ENCODE measurements around the gene DUSP7.
A peak's percentile ranks its signal among the peaks of the same experiment; 100 is the strongest.

DUSP7 gene

DNA sequence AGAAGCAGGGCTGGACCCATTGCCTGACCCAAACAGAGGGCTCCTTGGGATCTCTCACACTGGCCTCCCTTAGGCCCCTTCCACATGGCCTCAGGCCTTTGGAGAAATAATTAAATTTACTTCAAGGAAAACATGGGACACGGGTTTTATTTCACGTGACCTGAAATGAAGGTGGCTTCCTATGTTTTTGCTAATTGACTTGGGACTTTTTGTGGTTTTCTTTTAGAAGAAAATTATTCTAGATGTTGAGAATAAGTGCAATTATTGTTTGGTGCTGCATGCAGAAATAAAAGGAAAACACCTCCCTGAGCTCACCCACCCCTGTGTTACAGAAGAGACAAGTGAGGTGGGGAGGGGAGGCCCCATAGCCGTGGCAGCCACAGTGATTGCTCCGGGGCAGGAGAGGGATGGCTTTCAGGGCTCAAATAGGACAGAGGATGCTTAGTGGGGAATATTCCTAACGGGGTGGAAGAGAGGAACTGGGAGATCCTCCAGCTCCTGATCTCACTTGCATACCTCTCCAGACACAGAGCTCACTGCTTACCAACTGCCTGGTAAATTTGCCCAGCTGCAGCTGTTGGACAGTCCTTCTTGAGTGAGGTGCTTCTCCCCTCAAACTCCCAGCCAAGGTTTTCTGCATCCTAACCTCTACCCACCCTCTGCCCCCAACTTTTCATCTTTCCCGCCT, 31.5 kb downstream of the DUSP7 start:
- no peak for DNase-seq

DNA sequence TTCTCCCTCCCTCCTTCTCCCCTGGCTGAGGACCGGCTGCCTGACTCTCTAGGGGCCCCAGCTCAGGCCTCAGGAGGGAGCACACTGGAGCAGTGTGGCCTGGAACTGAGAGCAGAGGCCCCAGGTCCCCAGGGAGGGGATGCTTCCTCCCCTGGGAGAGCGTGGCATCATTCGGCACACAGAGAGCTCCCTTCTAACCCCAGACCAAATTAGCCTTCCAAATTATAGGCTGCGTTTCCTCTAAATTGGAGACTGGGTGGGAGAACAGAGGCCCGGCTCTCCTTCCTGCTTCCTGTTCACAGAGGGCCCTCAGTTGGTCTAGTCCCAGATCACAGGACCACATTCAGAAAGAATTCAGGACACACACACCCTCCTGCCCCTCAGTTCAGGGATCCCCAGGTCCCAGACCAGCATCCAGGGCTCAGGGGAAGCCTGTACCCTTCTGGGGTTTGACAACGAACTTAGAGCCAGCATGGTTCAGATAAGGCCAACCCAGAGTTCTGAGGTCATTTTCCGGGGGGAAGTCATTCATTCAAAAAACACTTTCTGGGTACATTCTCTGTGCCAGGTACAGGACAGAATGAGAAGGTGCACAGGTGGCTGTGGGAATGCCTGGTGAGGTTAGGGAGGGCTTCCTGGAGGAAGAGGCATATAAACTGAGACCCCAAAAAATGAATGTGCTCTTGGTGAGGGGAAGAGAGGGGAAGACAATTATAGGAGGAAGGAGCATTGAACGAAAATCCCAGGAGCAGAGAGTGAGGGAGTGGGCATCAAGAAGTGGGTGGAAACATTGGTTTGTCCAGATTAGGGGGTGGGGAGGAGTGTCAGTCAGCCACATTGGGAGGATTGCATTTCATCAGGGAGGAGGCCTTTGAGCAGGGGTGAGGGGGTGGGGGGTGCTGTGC, 32.3 kb downstream of the DUSP7 start:
- no peak for DNase-seq

DNA sequence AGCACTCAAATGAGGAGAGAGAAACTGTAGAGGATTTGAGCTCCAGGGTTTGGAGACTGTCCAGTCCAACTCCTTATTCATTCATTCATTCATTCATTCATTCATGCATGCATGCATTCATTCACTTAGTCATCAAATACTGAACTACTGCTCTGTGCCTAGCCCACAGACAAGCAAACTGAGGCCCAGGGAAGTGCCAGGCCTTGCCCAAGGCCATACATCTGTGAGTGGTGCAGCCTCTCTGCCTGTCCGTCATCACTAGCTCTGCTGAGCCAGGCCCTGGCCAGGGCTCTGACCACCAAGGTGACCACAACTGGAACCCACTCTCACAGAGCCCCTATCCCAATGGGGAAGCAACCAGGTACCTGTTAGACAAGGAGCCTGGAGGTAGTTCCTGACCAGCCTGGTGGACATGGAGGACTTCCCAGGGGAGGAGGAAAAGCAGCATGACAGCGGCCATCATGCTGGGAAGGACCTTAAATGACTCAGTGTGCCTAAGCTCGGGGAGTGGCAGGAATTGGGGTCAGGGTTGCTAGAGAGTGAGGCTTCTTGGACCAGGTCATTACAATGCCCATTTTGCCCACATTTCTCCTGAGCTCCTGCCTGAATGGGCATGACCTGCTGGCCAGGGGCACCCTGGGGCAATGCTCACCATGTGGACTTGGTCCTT, 33.1 kb downstream of the DUSP7 start:
- no peak for DNase-seq

DNA sequence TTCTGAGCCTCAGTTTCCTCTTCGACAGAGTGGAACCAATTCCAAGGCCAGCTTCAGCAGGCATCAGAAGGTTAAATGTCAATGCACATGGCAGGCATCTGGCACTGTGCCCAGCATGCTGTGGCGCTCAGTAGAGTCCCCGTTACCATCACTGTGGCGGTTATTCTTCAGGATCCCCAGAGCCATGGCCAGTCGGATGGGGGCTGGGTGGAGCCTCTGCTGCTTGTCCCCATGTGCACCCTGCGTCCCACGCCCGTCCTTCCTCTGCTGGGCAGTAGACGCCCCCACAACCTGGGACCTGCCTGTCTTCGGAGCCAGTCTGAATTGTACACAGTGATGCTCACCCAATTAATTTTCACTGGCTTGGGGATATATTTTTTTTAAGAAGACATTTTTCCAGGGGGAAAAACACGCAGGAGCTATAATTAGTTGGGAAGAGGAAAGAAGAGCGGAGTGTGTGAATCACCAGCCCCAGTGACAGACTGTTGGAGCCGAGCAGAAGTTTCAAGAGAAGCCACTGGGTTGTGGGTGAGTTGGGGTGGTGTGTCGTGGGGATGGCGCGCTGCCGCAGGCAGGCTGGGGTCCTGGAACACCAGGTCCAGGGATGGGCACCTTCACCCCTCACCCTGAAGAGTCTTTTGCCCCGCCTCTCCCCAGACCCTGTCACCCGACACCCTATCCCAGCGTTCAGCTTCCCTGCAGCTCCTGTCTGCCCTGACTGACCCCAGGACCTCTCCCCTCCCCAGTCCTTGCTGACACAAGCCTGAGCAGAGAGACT, 33.9 kb downstream of the DUSP7 start:
- no peak for DNase-seq

DNA sequence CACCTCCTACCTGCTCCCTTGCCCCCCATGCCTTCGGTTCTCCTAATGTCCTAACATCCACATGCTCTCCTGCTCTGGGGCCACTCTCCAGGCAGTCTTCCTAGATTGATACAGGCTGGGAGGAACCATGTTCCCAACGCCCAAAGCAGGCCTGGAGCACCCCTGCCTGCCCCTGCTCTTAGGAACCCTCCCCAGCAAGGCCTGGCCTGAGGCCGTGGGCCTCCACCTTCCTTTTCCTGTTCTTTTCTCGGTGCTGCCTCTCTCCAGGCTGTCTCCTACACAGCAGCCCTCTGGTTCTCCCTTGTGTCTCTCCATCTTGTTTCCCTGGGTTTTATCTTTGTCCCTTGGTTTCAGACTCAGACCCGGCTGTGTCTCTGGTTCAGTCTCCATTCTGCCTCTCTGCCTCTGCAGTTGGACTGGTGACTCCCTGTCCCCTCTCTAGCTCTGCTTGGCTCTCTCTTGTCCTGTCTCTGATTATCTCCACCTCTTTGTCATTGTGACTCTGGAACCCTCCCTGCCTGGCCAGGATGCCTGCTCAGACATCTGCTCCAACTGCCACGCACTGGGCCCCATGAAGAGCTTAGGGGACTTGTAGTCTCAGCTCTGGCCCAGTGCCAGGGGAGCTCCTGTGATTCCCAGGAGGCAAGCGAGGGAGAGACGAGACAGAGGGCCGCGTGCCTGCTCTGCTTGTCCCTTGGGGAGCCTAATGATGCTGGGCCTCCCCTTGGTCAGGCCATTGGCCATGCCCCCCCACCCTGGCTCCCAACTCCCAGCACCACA, 34.7 kb downstream of the DUSP7 start:
- DNase-seq, result no peak

DNA sequence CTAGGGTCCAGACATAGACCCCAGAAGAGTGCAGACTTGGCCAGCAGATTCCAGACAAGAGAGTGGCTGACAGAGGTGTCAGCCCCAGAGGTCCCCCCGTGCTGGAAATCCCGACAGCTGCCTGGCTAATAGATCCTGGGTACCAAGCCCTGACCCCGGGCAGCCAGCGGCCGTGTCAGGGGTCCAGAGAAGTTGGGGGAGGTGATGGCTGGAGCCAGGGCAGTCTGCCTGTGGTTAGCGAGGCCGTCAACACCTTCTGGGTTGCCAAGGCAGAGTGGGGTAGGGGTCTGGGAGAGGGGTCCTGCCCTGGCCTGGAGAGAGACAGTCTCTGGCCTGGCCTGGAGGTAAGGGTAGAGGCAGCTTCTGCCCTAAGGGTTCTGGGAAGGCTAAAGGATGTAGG, 35.6 kb downstream of the DUSP7 start:
- DNase-seq, result no peak

DNA sequence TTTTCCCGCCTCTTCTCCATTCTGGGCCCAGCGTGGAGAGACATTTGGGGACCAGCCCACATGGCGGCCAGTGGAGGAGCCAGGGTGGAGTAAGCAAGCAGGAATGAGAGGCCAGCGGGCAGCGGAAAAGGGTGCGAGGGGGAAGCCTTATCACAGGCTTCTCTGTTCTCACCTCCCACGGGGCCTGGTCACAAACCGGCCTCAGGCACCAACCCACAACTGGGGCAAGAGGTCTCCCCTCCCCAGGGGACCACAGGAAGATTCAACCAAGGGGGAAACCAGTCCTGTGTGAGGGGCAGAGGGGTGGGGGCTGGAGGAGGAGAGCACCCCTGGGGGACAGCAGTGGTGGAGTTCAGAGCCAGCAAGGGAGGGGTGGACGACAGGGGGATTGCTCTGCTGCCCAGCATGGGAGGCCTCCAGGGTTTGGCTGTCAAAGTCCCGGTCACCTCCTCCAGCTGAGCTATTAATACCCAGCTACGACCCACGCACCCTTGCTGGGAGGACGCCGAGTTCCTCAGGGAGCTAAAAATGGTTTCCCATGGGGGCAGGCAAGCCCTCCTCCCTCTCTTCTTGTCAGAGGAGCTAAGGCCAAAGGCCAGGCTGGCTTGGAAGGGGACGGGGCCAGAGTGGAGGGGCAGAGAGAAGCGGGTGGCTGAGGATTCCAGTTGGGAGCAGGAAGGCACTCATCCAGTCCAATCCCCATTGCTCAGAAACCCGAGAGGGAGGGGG, 36.9 kb downstream of the DUSP7 start:
- no peak for DNase-seq

DNA sequence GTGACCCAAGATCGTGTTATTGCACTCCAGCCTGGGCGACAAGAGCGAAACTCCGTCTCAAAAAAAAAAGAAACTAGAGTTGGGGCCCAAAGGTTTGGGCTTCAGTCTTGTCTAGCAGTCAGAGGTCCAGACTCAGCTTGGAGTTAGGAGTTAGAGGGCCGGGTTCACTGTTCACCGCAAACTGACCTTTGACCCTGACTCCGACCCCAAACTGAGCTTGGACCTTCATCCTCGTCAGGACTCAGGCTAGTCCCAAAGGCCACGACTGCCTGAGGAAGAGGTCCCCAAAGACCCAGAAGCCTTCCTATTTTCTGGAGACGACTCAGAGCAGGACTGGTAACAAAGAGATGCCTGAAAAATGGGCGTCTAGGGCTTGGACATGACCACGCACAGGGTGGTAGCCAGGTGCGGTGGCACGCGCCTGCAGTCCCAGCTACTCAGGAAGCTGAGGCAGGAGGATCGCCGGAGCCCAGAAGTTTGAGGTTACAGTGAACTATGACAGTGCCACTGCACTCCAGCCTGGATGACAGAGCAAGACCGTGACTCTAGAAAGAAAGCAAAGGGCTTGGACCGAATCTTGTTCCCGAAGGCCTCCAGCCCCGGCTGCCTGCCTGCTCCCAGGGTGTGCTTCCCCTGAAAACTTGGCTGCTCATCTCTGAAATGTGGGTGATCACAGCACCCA, 37.9 kb downstream of the DUSP7 start:
- no peak for DNase-seq

DNA sequence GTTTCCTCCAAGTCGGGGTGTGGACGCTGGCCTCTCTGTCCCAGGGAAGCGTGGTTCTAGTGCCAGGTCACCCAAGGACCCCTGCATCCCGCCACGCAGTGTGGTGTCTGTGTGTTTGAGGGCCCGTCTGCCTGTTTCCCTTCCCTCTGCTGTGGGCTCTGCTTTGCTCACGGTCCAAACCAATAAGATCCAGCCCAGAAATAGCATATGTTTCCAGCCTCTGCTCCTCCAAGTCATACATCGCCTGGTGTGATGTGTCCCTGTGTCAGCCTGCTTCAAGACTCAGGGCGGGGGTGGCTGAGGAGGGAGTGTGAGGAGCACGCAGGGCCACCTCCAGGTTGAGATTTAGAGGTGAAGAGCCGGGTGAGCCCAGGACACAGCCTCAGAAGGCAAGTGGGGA, 38.8 kb downstream of the DUSP7 start:
- no peak for DNase-seq

DNA sequence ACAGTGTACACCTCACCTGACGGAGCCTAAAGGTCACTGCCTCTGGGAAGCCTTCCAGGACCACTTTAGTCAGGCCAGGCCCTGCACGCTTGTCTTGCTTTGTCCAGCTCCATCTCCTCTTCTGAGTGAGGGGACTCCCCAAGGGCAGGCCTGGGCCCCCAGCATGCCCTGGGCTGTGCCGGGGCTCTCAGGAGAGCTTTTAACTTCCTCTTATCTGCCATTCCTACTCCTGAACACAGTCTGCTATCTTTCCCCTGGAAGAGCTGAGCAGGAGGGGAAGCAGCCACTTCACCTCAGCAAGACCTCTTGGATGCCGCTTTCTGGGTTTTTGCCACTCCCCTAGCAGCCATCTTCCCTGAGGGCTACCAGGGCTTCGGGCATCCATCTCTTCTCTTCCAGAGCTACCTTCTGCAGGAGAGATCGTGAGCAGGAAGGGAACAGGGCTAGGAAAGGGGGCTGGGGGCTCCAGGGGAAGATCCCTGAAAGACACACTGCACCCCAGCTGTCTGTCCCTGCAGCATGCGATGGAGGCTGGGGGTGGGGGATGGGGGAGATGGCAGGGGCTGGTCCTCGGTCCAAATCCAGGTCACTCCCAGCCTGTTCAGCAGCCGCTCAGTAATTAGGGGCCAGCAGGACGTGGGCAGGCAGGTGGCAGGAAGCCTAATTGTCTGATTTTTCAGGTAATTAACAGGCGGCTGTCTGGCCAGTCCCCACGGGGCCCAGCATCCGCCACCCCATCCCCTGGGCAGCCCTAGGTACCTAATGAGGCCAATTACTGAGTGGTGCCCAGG, 40.7 kb downstream of the DUSP7 start:
- DNase-seq, result no peak

DNA sequence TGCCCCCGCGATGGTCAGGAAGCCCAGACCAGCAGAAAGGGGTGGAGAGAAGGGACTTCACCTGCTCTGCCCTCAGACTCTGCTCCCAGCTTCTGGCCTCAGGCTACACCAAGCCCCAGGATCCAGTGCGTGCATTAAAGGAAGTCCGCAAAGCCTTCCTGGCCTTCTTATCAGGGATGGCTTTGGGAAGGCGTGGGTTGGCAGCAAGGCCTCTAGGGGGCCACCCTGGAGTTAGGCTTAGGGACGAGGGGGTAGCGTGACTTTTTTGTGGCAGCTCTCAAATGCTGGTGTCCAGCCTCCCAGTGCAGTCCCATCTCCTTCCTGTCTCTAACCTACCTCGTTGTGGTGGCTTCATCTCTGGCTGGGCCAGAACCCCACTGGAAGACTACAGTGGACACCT, 41.8 kb downstream of the DUSP7 start:
- no peak for DNase-seq

DNA sequence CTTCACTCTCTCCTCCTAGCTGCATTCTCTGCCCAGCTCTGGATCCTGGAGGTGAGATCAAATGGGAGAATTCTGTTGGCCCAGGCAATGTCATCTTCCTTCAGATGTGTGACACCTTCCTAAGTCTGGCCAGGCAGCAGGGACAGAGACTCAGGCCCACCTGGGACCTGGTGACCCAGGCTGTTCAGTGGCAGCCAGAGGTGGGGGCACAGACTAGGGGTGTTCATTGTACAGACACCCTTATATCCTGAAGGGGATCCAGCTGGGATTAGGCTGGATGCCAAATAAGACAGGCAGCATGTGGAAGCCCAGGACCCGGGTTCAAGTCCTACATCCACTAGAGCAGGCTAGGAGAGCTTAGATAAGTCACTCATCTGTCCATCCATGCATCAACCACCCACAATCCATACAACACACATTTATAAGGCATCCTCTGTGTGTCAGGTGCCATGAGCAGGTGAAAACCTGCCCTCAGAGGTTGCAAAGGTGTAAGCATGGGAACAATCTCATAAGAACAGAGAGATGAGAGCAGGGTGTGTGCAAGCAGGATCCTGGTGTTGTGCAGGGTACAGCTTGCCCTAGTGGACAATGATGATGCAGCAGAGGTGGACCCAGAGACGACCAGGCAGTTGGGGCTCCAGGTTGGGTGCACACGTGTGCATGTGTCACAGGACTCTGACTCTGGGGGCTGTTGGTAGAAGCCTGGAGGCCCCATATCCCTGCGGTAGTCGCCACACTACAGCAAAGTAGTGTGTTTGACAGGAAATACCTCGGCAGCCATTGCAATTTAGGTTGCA, 42.4 kb downstream of the DUSP7 start:
- DNase-seq, result no peak

DNA sequence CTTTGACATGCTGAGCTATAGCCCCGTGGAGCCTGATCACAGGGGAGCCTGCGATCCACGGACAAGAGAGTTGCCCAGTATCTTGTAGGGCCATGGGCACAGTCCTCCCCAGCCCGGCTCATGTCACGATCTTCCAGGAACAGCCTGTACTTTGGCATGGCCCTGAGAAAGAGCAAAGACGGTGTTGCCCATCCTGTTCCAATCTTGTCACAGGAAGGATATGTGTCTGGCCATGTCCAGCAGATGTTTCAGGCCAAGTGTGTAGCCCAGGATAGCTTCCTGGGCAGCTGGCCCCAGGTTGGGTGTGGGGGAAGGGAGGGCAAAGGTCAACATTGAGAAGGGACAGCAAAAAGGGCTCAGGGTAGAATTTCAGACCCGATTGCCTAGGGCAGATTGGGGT, 43.7 kb downstream of the DUSP7 start:
- no peak for DNase-seq

DNA sequence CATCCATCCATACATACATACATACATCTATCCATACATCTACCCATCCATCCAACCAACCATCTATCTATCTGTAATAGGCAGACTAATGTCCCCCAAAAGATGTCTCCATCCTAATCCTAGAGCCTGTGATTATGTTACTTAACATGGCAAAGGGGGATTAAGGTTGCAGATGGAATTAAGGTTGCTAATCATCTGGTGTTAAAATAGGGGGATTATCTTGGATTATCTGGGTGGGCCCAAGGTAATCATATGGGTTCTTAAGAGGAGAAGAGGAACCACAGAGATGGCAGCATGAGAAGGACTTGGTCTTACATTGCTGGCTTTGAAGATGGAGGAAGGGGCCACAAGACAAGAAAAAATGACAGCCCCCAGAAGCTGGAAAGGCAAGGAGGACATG, 45.9 kb downstream of the DUSP7 start:
- DNase-seq, result no peak

DNA sequence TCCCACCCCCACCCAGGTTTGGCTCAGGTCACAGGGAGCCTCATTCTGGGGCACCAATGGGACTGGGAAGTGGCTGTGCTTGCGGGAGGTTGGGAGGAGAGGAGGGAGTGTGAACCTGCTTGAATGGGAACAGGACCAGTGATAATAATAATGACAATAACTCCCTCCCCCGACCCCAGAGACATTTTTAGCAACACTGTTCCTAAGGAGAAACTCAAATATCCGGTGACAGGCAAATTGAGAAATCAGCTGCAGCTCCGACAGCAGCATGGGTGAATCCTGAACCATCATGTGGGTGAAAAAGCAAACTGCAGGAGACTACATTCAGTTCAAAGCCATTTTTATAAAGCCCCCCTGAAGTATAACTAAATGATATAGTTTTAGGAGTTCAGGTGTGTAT, 49.1 kb downstream of the DUSP7 start:
- DNase-seq, result no peak

DNA sequence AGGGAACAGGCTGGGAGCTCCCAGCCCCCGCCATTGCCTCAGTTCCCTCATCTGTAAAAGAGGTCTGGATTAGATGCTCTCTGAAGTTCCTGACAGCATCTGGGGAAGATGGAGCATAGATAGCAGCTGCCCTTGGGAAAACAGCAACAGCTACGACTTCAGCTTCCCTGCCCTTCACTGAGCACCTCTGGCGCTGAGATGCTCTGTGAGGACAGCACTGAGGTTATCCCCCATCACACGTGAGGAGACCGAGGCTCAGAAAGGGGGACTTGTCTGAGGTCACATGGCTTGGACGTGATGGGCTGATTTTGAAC, 49.6 kb downstream of the DUSP7 start:
- DNase-seq, result no peak

DNA sequence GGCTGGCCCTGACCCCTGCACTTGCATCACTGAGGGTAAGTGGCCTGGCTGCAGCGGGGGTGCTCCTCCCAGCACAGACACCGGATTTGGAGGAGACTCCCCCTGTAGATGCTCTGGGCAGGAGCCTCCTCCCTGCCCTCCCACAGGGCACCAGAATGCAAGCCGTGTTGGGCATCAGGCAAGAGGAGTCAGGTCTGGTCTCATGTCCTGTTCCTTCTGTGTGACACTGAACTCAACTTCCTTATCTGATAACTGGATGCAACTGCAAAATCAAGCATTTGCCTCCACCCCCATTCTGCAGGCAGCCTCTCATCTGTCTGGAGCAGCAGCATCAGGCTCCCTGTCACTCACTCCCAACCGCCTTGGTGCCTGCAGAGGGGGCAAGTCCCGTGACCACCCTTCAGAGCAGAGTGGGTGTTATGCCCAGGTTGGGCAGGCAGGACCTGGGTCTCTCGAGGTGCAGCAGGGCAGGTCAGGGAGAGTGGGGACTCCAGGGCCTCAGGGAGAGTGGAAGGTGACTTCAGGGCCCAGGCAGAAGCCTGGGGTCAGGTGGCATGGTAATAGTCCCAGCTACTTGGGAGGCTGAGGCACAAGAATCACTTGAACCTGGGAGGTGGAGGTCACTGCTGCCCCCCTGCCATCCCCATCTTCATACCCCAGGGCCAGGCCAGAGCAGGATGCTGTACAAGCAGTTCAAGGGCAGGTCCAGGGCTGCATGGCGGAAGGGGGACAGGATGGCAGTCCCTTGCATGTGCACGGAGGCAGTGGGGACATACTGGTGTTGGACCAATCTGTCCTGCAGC, 50.2 kb downstream of the DUSP7 start:
- no peak for DNase-seq

DNA sequence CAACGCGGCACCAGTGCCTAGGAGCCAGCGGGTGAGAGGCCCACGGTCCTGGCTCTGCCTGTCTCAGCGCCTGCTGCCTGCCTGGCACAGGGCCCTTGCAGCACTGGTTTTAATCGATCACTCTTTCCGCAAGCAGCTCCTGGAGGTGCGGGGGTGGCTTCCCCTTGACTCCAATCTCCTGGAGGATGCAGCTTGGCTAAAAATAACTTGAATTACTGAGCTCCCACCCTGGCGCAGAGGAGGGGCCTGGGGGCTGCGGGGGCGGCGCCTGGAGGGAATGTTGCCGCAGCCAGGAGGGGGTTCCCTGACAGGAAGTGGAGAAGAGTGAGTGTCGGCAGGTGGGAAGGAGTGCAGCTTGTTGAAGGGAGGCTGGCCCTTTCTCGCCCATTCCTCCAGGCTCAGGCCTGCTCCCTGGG, 50.8 kb downstream of the DUSP7 start:
- DNase-seq, result peak; percentile 23

All from HCEC 1CT (cell line).